ENCODE measurements around the gene GALNT17.

DNA sequence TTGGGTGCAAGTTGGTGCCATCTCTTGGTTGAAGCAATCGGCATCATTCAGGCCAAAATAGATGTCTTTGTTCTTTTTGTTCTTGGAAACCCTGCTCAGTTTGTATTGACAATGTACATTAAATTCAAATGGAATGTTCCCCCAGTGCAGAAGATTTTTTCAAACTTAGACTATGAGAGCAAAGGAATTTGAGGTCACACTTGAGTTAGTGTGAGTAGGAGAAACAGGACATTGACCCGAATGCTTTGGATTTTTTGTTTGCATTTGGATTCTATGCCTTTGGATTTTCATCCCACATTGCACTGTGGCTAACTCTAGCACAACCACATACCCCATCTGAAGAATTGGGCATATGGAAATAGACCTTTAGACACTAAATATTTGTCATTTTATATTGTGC lies 480.0 kb downstream of the GALNT17 start:
- no peak for TF ChIP-seq EZH2 (IDR thresholded peaks at IDR 0.05; ENCODE audit: borderline replicate concordance, low read depth, low read length, severe bottlenecking)
- TF ChIP-seq, protein P1, sequence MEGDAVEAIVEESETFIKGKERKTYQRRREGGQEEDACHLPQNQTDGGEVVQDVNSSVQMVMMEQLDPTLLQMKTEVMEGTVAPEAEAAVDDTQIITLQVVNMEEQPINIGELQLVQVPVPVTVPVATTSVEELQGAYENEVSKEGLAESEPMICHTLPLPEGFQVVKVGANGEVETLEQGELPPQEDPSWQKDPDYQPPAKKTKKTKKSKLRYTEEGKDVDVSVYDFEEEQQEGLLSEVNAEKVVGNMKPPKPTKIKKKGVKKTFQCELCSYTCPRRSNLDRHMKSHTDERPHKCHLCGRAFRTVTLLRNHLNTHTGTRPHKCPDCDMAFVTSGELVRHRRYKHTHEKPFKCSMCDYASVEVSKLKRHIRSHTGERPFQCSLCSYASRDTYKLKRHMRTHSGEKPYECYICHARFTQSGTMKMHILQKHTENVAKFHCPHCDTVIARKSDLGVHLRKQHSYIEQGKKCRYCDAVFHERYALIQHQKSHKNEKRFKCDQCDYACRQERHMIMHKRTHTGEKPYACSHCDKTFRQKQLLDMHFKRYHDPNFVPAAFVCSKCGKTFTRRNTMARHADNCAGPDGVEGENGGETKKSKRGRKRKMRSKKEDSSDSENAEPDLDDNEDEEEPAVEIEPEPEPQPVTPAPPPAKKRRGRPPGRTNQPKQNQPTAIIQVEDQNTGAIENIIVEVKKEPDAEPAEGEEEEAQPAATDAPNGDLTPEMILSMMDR (IDR thresholded peaks at IDR 0.05; ENCODE audit: borderline replicate concordance, extremely low read depth, low read length, poor library complexity, severe bottlenecking) = no peak

Data from DND-41 (cell line).